GM21717 (cell line): ENCODE measurements around the gene ITK.
A peak's percentile ranks its signal among the peaks of the same experiment; 100 is the strongest.
"Not testable (repeated sequence)": the region's sequence is repeated elsewhere in the genome, so short reads cannot be mapped to it uniquely, and the experiment has no call there.

ENCODE experiments used
- ATAC-seq: cut with Tn5 transposase; IDR thresholded peaks from one replicate; pipeline ENCODE4 v1.9.1; 2021; ENCODE audit warnings: mild to moderate bottlenecking, moderate library complexity; ENCODE audit not compliant: unreplicated experiment

The ITK gene

GRCh38 chr5:157205708-157206107 lies 25.1 kb downstream of the ITK start:
- ATAC-seq = no peak

- not testable (repeated sequence) for ATAC-seq
Observed at GRCh38 chr5:157210652-157211051, 30.0 kb downstream of the ITK start.

- ATAC-seq = no peak
Observed at GRCh38 chr5:157212307-157212706, 31.7 kb downstream of the ITK start.

- no peak for ATAC-seq
Observed at GRCh38 chr5:157213527-157214243, 33.0 kb downstream of the ITK start.

GRCh38 chr5:157214415-157214814 lies 33.8 kb downstream of the ITK start:
- no peak for ATAC-seq

- ATAC-seq = peak; percentile 54
Observed at GRCh38 chr5:157214861-157215513, 34.3 kb downstream of the ITK start.

GRCh38 chr5:157215514-157216167 lies 35.0 kb downstream of the ITK start:
- ATAC-seq = no peak

GRCh38 chr5:157216391-157217142 lies 35.9 kb downstream of the ITK start:
- no peak for ATAC-seq

GRCh38 chr5:157217289-157218024 lies 36.8 kb downstream of the ITK start:
- ATAC-seq = no peak

GRCh38 chr5:157219491-157220271 lies 39.0 kb downstream of the ITK start:
- ATAC-seq = peak; percentile 48

GRCh38 chr5:157221959-157222358 lies 41.3 kb downstream of the ITK start:
- ATAC-seq = no peak

- peak; percentile 23 for ATAC-seq
Observed at GRCh38 chr5:157222506-157223230, 42.0 kb downstream of the ITK start.

GRCh38 chr5:157225469-157226422 lies 45.1 kb downstream of the ITK start:
- ATAC-seq = no peak

- no peak for ATAC-seq
Observed at GRCh38 chr5:157230610-157231009, 50.0 kb downstream of the ITK start.

- ATAC-seq = no peak
Observed at GRCh38 chr5:157232706-157233105, 52.1 kb downstream of the ITK start.

- ATAC-seq = no peak
Observed at GRCh38 chr5:157233515-157233914, 52.9 kb downstream of the ITK start.

GRCh38 chr5:157236423-157236822 lies 55.8 kb downstream of the ITK start:
- no peak for ATAC-seq

- ATAC-seq = no peak
Observed at GRCh38 chr5:157241483-157241882, 60.8 kb downstream of the ITK start.
